Cardiac muscle cell (in vitro differentiated cells and primary cell): Measurements from ENCODE around the gene CD99L2. TPM values are rescaled to one million over a fixed set of nuclear protein-coding genes. Genes with fewer than 3 reads are reported as not detected.

ENCODE experiments used
- DNase-seq, 2 donors: peaks; one replicate each; pipeline versions ENCODE4 v3.0.0 to v3.0.0-alpha.2; 2010 to 2017; ENCODE audit warnings: low read depth in 1 of 2, low spot score in 1 of 2
- H3K27ac ChIP-seq: fragments of 200-600 bp; sonication (generic); 2 replicates; pipeline ENCODE4 v1.5.1; 2016
- H3K27me3 ChIP-seq: fragments of 200-600 bp; sonication (generic); 2 replicates; pipeline ENCODE4 v1.6.0; 2016; ENCODE audit warnings: control low read depth
- H3K36me3 ChIP-seq: fragments of 200-600 bp; sonication (generic); 2 replicates; pipeline ENCODE4 v1.5.1; 2016; ENCODE audit warnings: control low read depth
- H3K4me1 ChIP-seq: fragments of 200-600 bp; sonication (generic); 2 replicates; pipeline ENCODE4 v1.8.1; 2017; ENCODE audit warnings: low read depth, mild to moderate bottlenecking, mixed run types
- H3K4me3 ChIP-seq: fragments of 200-600 bp; sonication (generic); 2 replicates; pipeline ENCODE4 v1.5.1; 2016; ENCODE audit warnings: mild to moderate bottlenecking
- H3K9me3 ChIP-seq: fragments of 200-600 bp; sonication (generic); 2 replicates; pipeline ENCODE4 v1.5.1; 2017; ENCODE audit warnings: low read depth, mild to moderate bottlenecking, control low read depth
- CTCF ChIP-seq: IDR thresholded peaks from 2 replicates; pipeline ENCODE4 v1.5.1; 2012; ENCODE audit warnings: low read depth, mild to moderate bottlenecking, low read length
- polyA plus RNA-seq: library from polyadenylated mRNA; unstranded; fragments of >200 nt; fragmentation: Nextera tagmentation; extraction: Ambion mirVana; gene quantifications from 2 replicates; pipeline ENCODE4 v1.2.1, GENCODE V29; 2016
- total RNA-seq: library from RNA; depleted of rRNA; stranded (reverse); fragments of >200 nt; gene quantifications from 2 replicates; pipeline ENCODE4 v1.2.3, GENCODE V29; 2016

Gene CD99L2
- total and polyA plus RNA-seq, 2 experiments from 2014 or later = 44.7 to 53.5 TPM

- H3K4me3 ChIP-seq = no peak overlapping the region
- no peak for DNase-seq
- no peaks in the 10 kb centered on the region for H3K36me3 ChIP-seq
Measured at GRCh38 chrX:150903110-150903508, 4.6 kb upstream of the CD99L2 start.

GRCh38 chrX:150902434-150903109 lies 4.1 kb upstream of the CD99L2 start:
- Histone ChIP-seq H3K27ac (no peak overlapping the region), H3K27me3 (no peaks in the 10 kb centered on the region), H3K4me1 (no peaks in the 10 kb centered on the region), H3K4me3 (no peak overlapping the region), H3K9me3 (no peaks in the 10 kb centered on the region), H3K36me3 (no peaks in the 10 kb centered on the region)
- no peak for DNase-seq
- no peak for TF ChIP-seq CTCF

More at GRCh38 chrX:150903110-150903508, 4.6 kb upstream of the CD99L2 start:
- TF ChIP-seq CTCF = no peak
- Histone ChIP-seq H3K4me1 (no peaks in the 10 kb centered on the region), H3K27ac (no peak overlapping the region), H3K27me3 (no peaks in the 10 kb centered on the region), H3K9me3 (no peaks in the 10 kb centered on the region)

GRCh38 chrX:150899191-150899757 lies 806 bp upstream of the CD99L2 start:
- DNase-seq = peak; percentile 18 to 19
- TF ChIP-seq CTCF = no peak

GRCh38 chrX:150897421-150898320 lies 797 bp downstream of the CD99L2 start:
- no peaks in the 10 kb centered on the region for H3K4me1 ChIP-seq
- peak overlapping the region; percentile 84 for H3K27ac ChIP-seq
- peak overlapping the region; percentile 77 for H3K4me3 ChIP-seq
- no peaks in the 10 kb centered on the region for H3K27me3 ChIP-seq
- H3K9me3 ChIP-seq = no peaks in the 10 kb centered on the region
- DNase-seq = peak in 1 of 2 donors; percentile 40
- no peak for TF ChIP-seq CTCF
- H3K36me3 ChIP-seq = no peaks in the 10 kb centered on the region

More at GRCh38 chrX:150899191-150899757, 806 bp upstream of the CD99L2 start:
- H3K4me1 ChIP-seq = no peaks in the 10 kb centered on the region
- H3K36me3 ChIP-seq = no peaks in the 10 kb centered on the region
- peak overlapping the region; percentile 77 for H3K4me3 ChIP-seq
- no peaks in the 10 kb centered on the region for H3K27me3 ChIP-seq
- no peaks in the 10 kb centered on the region for H3K9me3 ChIP-seq
- H3K27ac ChIP-seq = no peak overlapping the region

GRCh38 chrX:150896632-150897031 lies 1.8 kb downstream of the CD99L2 start:
- Histone ChIP-seq H3K36me3 (no peaks in the 10 kb centered on the region), H3K27ac (no peak overlapping the region), H3K27me3 (no peaks in the 10 kb centered on the region), H3K4me3 (no peak overlapping the region), H3K9me3 (no peaks in the 10 kb centered on the region), H3K4me1 (no peaks in the 10 kb centered on the region)
- no peak for TF ChIP-seq CTCF
- no peak for DNase-seq
